Mesenchymal stem cell (in vitro differentiated cells and primary cell): Measurements from ENCODE around the gene EDA.

Source experiments
- DNase-seq: peaks from one replicate; pipeline ENCODE4 v3.0.0-alpha.2; 2013
- H2AFZ ChIP-seq: one replicate; pipeline ENCODE4 v1.6.1; 2013; ENCODE audit warnings: low read depth, mild to moderate bottlenecking, control low read depth, inconsistent platforms, low read length, moderate library complexity
- H2AK5ac ChIP-seq: 2 replicates; pipeline ENCODE4 v1.6.1; 2013; ENCODE audit warnings: low read length, moderate library complexity, mild to moderate bottlenecking, inconsistent platforms; ENCODE audit not compliant: severe bottlenecking
- H2BK120ac ChIP-seq: one replicate; pipeline ENCODE4 v1.6.1; 2013; ENCODE audit warnings: low read depth, mild to moderate bottlenecking, inconsistent platforms, low read length, moderate library complexity
- H2BK12ac ChIP-seq, 2 experiments: one replicate each; pipeline ENCODE4 v1.6.1; 2013; ENCODE audit warnings: inconsistent platforms in 2 of 2, low read length in 2 of 2, mild to moderate bottlenecking in 2 of 2, moderate library complexity in 2 of 2, control low read depth in 1 of 2
- H2BK15ac ChIP-seq: one replicate; pipeline ENCODE4 v1.6.1; 2013; ENCODE audit warnings: mild to moderate bottlenecking, low read depth, inconsistent platforms; ENCODE audit not compliant: poor library complexity, severe bottlenecking
- H2BK5ac ChIP-seq: 2 replicates; pipeline ENCODE4 v1.6.1; 2013; ENCODE audit warnings: low read depth, mild to moderate bottlenecking, low read length, control low read depth, inconsistent platforms; ENCODE audit not compliant: poor library complexity, severe bottlenecking
- H3K14ac ChIP-seq, 2 experiments: one replicate each; pipeline ENCODE4 v1.6.1; 2013; ENCODE audit warnings: inconsistent platforms in 2 of 2, low read length in 2 of 2, control low read depth in 1 of 2, mild to moderate bottlenecking in 1 of 2, moderate library complexity in 1 of 2
- H3K18ac ChIP-seq, 2 experiments: one replicate each; pipeline ENCODE4 v1.6.1; 2013; ENCODE audit warnings: inconsistent platforms in 2 of 2, low read length in 2 of 2, control low read depth in 1 of 2, low read depth in 1 of 2, mild to moderate bottlenecking in 1 of 2
- H3K23ac ChIP-seq, 2 experiments: one replicate each; pipeline ENCODE4 v1.6.1; 2013; ENCODE audit warnings: inconsistent platforms in 2 of 2, low read length in 2 of 2, mild to moderate bottlenecking in 2 of 2, moderate library complexity in 2 of 2, control low read depth in 1 of 2
- H3K27ac ChIP-seq: 2 replicates; pipeline ENCODE4 v1.5.1; 2013; ENCODE audit warnings: mild to moderate bottlenecking, moderate library complexity, low read length, control low read depth, inconsistent platforms; ENCODE audit not compliant: poor library complexity, severe bottlenecking
- H3K27me3 ChIP-seq, 2 experiments: 2 replicates each; pipeline versions ENCODE4 v1.6.1 to v1.7.0; 2013; ENCODE audit warnings: low read length in 2 of 2, mild to moderate bottlenecking in 2 of 2, moderate library complexity in 2 of 2, control low read depth in 1 of 2, inconsistent platforms in 1 of 2; ENCODE audit not compliant: control insufficient read depth in 1 of 2, insufficient read depth in 1 of 2
- H3K36me3 ChIP-seq, 2 experiments: 2 replicates each; pipeline versions ENCODE4 v1.6.1 to v1.7.0; 2013; ENCODE audit warnings: low read length in 2 of 2, control low read depth in 1 of 2, inconsistent platforms in 1 of 2, low read depth in 1 of 2, mild to moderate bottlenecking in 1 of 2; ENCODE audit not compliant: insufficient read depth in 2 of 2, control insufficient read depth in 1 of 2
- H3K4ac ChIP-seq, 2 experiments: one replicate each; pipeline ENCODE4 v1.6.1; 2013; ENCODE audit warnings: inconsistent platforms in 2 of 2, low read length in 2 of 2, mild to moderate bottlenecking in 2 of 2, moderate library complexity in 2 of 2, control low read depth in 1 of 2, low read depth in 1 of 2
- H3K4me1 ChIP-seq: 2 replicates; pipeline ENCODE4 v1.6.1; 2013; ENCODE audit warnings: low read depth, low read length, control low read depth; ENCODE audit not compliant: control insufficient read depth, insufficient read depth
- H3K4me2 ChIP-seq: 2 replicates; pipeline ENCODE4 v1.6.1; 2013; ENCODE audit warnings: low read length, mild to moderate bottlenecking, inconsistent platforms; ENCODE audit not compliant: poor library complexity, severe bottlenecking
- H3K4me3 ChIP-seq, 2 experiments: 2 replicates each; pipeline versions ENCODE4 v1.5.1 to v1.7.0; 2013; ENCODE audit warnings: low read length in 2 of 2, mild to moderate bottlenecking in 2 of 2, control low read depth in 1 of 2, low read depth in 1 of 2; ENCODE audit not compliant: insufficient read depth in 1 of 2
- H3K79me1 ChIP-seq: replicated peaks from 2 replicates; pipeline ENCODE4 v1.6.1; 2013; ENCODE audit warnings: mild to moderate bottlenecking, control low read depth, low read length, inconsistent platforms; ENCODE audit not compliant: poor library complexity, severe bottlenecking
- H3K9ac ChIP-seq: 2 replicates; pipeline ENCODE4 v1.7.0; 2013; ENCODE audit warnings: mild to moderate bottlenecking, low read length, moderate library complexity
- H3K9me3 ChIP-seq: 2 replicates; pipeline ENCODE4 v1.7.0; 2013; ENCODE audit warnings: mild to moderate bottlenecking, low read length; ENCODE audit not compliant: control insufficient read depth
- H4K8ac ChIP-seq: one replicate; pipeline ENCODE4 v1.6.1; 2013; ENCODE audit warnings: inconsistent platforms, mild to moderate bottlenecking, low read length, moderate library complexity
- H4K91ac ChIP-seq: one replicate; pipeline ENCODE4 v1.6.1; 2013; ENCODE audit warnings: mild to moderate bottlenecking, low read length, inconsistent platforms
- WGBS: methylation state at CpG from one replicate; pipeline ENCODE4 v1.1.7; 2013; ENCODE audit warnings: mixed read lengths; 5-methylcytosine and 5-hydroxymethylcytosine counted together

Gene EDA

DNA sequence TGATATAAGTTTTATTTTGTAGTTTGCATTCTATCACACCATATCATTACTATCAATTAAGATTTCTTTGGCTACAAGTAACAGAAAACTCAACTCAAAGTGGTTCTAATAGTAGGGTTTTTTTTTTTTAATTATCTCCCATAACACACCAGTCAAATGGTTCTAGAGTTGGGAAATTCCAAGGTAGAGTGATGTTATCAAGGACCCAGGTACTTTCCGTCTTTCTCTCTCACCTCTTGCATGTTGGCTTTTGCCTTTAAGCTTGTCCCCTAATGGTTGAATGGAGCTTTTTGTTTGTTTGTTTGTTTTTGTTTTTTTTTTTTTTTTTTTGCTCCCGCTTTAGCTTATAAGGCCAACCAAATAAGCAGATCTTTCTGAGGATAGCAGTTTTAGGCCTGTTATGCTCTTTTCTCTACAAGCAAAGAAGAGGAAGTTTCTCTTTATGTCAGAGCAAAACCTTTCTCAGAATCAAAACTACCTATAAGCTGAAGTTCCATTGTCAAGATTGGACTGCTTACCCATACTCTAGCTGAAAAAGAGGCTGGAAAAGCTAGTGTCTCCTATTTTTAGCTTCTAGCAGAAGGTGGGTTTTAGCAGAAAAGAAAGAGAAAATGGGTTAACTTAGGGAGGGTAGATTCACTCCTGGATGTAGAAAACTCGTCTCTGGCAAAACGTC is 177.5 kb downstream of the EDA start:
- H3K79me1 ChIP-seq, result no peaks in the 10 kb centered on the region

DNA sequence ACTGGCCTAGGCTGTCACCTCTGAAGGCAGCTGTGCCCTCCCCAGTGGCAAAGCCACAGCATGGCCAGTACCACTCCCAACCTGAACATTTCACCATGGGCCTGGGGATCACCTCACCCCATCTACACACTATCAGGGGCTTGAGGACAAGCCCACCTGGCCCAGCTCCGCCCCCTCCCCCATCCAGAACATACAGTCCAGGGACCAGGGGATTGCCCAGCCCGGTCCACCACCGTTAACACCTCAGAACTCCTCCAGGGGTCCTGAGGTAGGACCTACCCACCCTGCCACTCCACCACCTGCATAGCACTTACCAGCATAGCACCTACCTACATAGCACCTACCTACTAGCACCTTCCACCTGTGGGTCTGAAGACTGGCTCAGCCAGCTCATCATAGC is 179.8 kb downstream of the EDA start:
- H3K4me2 ChIP-seq, result no peak overlapping the region
- DNase-seq, result no peak
- H3K4ac ChIP-seq, result no peak overlapping the region
- no peak overlapping the region for H2BK5ac ChIP-seq
- no peaks in the 10 kb centered on the region for H3K36me3 ChIP-seq
- H3K14ac ChIP-seq, result no peak overlapping the region
- H3K27me3 ChIP-seq, result peaks cover 0 to 6% of the 10 kb centered on the region in 2 experiments
- H3K79me1 ChIP-seq, result no peaks in the 10 kb centered on the region
- 64% methylated on average over 3 of the region's 3 CpGs for WGBS
- no peak overlapping the region for H3K4me3 ChIP-seq
- H3K9ac ChIP-seq, result no peak overlapping the region
- no peak overlapping the region for H4K91ac ChIP-seq
- no peak overlapping the region for H2AFZ ChIP-seq
- H2BK120ac ChIP-seq, result no peak overlapping the region
- H2BK12ac ChIP-seq, result no peak overlapping the region
- no peak overlapping the region for H3K23ac ChIP-seq
- peaks cover 11% of the 10 kb centered on the region for H3K9me3 ChIP-seq
- no peaks in the 10 kb centered on the region for H3K4me1 ChIP-seq
- no peak overlapping the region for H3K18ac ChIP-seq
- no peak overlapping the region for H2BK15ac ChIP-seq
- H2AK5ac ChIP-seq, result no peak overlapping the region
- no peak overlapping the region for H3K27ac ChIP-seq
- H4K8ac ChIP-seq, result no peak overlapping the region

More for the DNA sequence above, 177.5 kb downstream of the EDA start:
- no peak overlapping the region for H2AFZ ChIP-seq
- no peak overlapping the region for H3K18ac ChIP-seq
- no peaks in the 10 kb centered on the region for H3K4me1 ChIP-seq
- H3K27ac ChIP-seq, result no peak overlapping the region
- H3K14ac ChIP-seq, result no peak overlapping the region
- peaks cover 16% of the 10 kb centered on the region for H3K9me3 ChIP-seq
- WGBS, result 92% methylated on average over 2 of the region's 4 CpGs
- H3K23ac ChIP-seq, result no peak overlapping the region
- no peak overlapping the region for H4K91ac ChIP-seq
- no peak overlapping the region for H2BK120ac ChIP-seq
- H2BK5ac ChIP-seq, result no peak overlapping the region
- H2BK15ac ChIP-seq, result no peak overlapping the region
- DNase-seq, result no peak
- H3K4ac ChIP-seq, result no peak overlapping the region
- H2BK12ac ChIP-seq, result no peak overlapping the region
- peaks cover 0 to 6% of the 10 kb centered on the region in 2 experiments for H3K27me3 ChIP-seq
- H3K9ac ChIP-seq, result no peak overlapping the region
- no peak overlapping the region for H3K4me2 ChIP-seq
- no peak overlapping the region for H2AK5ac ChIP-seq
- no peak overlapping the region for H4K8ac ChIP-seq
- no peaks in the 10 kb centered on the region for H3K36me3 ChIP-seq
- no peak overlapping the region for H3K4me3 ChIP-seq

DNA sequence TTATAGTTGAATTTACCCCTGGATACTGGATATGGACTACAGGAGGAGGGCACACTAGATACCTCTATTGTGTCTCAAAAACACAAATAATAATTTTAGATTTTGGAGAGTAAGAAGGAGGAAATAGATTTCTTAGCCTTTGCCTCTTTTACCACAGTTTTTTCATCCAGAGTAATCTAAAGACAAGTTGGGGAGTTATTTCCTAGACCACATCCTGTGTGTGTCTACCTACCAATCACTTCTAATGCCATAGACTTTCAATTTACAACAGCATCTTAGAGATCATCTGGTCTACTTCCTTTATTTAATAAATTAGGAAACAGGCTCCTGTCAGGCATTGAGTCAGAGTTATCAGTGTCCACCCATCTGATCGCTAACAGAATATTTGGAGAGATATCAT is 191.5 kb downstream of the EDA start:
- H3K27ac ChIP-seq, result no peak overlapping the region
- no peak overlapping the region for H2BK15ac ChIP-seq
- no peak overlapping the region for H3K4me3 ChIP-seq
- H4K8ac ChIP-seq, result no peak overlapping the region
- no peak overlapping the region for H3K23ac ChIP-seq
- no peak overlapping the region for H2AFZ ChIP-seq
- no peak overlapping the region for H2BK120ac ChIP-seq
- H3K18ac ChIP-seq, result no peak overlapping the region
- no peak overlapping the region for H3K9ac ChIP-seq
- H3K9me3 ChIP-seq, result no peaks in the 10 kb centered on the region
- no peak overlapping the region for H2BK5ac ChIP-seq
- H2AK5ac ChIP-seq, result no peak overlapping the region
- H3K4me1 ChIP-seq, result no peaks in the 10 kb centered on the region
- no peaks in the 10 kb centered on the region for H3K79me1 ChIP-seq
- no peaks in the 10 kb centered on the region for H3K36me3 ChIP-seq
- H3K14ac ChIP-seq, result no peak overlapping the region
- H3K4me2 ChIP-seq, result no peak overlapping the region
- no peak overlapping the region for H3K4ac ChIP-seq
- H3K27me3 ChIP-seq, result peaks cover 0 to 12% of the 10 kb centered on the region in 2 experiments
- no peak overlapping the region for H4K91ac ChIP-seq
- no peak for DNase-seq
- no peak overlapping the region for H2BK12ac ChIP-seq
- no CpG with 5 or more reads among the region's 1 CpG for WGBS

DNA sequence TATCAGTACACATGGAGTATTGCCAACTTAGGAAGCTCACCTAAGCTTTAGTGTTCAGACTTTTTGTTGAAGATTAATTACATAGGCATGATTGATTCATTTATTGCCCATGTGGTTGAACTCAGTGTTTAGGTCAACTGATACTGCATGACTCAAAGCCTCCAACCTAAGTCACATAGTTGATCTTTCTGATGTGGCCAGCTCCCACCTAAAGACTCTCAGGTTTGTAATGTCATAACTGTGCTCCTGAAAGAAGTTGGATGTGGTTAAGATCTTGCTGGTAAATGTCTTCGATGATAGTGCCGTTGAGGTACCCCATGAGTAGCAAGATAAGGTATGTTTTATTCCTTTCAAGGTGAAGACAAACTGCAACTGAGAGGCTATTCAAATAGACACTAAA is 192.5 kb downstream of the EDA start:
- H4K8ac ChIP-seq, result no peak overlapping the region
- peaks cover 0 to 12% of the 10 kb centered on the region in 2 experiments for H3K27me3 ChIP-seq
- no peak overlapping the region for H3K9ac ChIP-seq
- no peak overlapping the region for H4K91ac ChIP-seq
- H2BK120ac ChIP-seq, result no peak overlapping the region
- no peaks in the 10 kb centered on the region for H3K79me1 ChIP-seq
- H3K4me2 ChIP-seq, result no peak overlapping the region
- H2BK12ac ChIP-seq, result no peak overlapping the region
- H2AFZ ChIP-seq, result no peak overlapping the region
- H2BK15ac ChIP-seq, result no peak overlapping the region
- H3K18ac ChIP-seq, result no peak overlapping the region
- H3K4ac ChIP-seq, result no peak overlapping the region
- H3K14ac ChIP-seq, result no peak overlapping the region
- no peaks in the 10 kb centered on the region for H3K36me3 ChIP-seq
- H2AK5ac ChIP-seq, result no peak overlapping the region
- 80% methylated on average over 1 of the region's 2 CpGs for WGBS
- H2BK5ac ChIP-seq, result no peak overlapping the region
- DNase-seq, result no peak
- no peaks in the 10 kb centered on the region for H3K4me1 ChIP-seq
- no peak overlapping the region for H3K4me3 ChIP-seq
- H3K27ac ChIP-seq, result no peak overlapping the region
- H3K23ac ChIP-seq, result no peak overlapping the region
- H3K9me3 ChIP-seq, result no peaks in the 10 kb centered on the region
